Activated CD4-positive, alpha-beta T cell treated with anti-CD3 and anti-CD28 coated beads, Interleukin-2, Interleukin-4, amounts not matched to agents 100 ng/mL and 50 ng/mL, durations not matched to agents 16 hours and 8 hours (primary cell): Measurements from ENCODE around the gene BMP7.

Experiments used
- DNase-seq: peaks from one replicate; pipeline ENCODE4 v3.0.0-alpha.2; 2020; ENCODE audit warnings: low spot score

BMP7 gene

DNA sequence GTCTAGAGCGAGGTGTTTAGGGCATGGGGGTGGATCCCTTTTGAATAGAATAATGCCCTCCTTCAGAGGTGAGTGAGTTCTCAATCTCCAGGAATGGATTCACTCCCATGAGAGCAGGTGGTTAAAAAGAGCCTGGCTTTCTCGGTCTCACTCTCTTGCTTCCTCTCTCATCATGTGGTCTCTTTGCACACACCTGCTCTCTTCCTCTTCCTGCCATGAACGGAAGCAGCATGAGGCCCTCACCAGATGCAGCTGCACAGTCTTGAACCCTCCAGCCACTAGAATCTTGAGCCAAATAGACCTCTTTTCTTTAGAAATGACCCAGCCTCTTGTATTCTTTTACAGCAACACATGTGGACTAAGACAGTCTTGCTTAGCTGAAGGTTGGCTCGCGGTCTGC, 119.3 kb downstream of the BMP7 start:
- no peak for DNase-seq

DNA sequence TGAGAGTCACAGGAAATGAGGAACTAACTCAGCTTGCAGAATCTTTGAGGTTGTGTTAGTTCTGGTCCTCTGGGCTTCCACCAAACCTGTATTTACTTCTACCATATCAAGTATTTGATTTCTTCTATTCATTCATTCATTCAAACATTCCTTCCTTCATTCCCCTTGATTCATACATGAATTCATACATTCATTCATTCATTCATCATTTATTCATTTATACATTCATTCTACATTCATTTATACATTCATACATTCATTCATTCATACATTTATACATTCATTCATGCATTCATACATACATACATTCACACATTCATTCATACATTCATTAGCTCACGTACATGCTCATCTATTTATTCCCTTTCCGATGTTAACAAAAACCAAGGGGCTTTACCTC, 120.3 kb downstream of the BMP7 start:
- DNase-seq = no peak

DNA sequence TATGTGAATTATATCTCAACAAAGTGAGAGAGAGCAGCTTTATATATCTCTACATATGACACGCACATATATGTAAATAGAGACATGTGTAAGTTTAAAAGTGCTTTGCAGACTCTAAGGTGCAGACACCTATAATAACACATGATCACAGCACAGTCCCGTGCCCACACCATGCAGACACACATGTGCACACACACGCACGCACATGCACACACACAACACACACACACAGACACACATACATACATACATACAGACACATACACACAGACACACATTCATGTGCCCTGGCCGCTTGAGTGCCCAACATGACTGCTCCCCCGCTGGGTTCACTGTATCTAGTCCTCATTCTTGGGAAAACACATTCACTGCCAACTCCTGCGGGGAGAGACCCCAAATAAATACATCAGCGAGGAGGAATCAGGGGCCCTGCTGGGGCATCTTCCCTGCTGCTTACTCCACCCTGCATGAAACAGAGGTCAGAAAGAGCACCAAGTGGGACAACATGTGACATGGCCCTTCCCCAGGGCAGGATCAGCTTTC, 121.3 kb downstream of the BMP7 start:
- DNase-seq = no peak

DNA sequence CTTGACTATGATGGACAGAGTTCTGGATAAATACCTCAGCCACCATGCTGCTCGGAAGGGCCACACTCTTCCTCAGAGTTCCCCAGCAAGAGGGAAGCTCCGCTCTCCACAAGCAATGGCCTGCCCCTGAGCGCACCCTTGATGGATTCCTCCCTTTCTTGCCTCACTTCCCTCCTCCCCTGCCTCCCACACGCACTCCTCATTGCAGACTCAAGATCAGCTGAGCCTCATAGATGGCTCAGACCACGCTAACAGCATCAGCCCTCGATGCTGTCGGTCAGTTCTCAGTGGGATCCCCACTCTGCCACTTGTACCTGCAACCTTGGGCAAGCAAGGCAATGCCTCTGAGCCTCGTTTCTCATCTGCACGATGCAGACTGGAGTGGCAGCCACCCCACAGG, 123.3 kb downstream of the BMP7 start:
- DNase-seq = no peak

DNA sequence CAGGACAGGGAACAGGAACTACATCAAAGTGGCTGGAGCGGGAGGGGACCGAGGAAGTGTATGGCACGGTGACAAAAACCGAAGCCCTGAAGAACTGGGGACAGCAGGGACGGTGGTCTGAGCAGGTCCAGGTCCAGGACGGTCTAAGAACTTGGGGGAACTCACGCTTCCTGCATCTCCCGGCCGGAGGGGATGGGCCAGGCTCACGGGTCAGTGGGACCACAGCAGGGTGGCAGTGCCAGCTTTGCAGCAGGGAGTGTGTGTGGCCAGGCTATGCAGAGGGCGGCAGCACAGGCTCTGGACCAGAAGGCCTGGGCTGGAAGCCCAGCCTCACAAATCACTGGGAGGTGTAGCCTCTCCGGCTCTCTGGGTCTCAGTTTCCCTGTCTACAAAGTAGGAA, 123.8 kb downstream of the BMP7 start:
- no peak for DNase-seq

DNA sequence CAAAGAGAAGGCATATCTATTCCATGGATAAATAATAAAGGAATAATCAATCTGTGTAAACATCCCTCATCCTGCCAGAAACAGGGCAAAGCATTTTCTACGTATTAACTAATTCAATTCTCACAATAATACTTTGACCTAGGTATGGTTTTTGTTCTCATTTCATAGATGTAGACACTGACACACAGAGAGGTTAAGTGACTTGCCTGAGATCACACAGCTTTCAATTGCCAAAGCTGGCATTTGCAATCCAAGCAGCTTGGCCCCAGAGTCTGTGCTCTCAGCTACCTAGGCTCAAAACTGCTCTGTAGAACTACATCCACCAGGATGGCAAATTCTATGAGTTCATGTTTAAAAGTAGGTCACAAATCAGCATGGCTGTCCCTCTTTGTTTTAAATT, 124.9 kb downstream of the BMP7 start:
- no peak for DNase-seq

DNA sequence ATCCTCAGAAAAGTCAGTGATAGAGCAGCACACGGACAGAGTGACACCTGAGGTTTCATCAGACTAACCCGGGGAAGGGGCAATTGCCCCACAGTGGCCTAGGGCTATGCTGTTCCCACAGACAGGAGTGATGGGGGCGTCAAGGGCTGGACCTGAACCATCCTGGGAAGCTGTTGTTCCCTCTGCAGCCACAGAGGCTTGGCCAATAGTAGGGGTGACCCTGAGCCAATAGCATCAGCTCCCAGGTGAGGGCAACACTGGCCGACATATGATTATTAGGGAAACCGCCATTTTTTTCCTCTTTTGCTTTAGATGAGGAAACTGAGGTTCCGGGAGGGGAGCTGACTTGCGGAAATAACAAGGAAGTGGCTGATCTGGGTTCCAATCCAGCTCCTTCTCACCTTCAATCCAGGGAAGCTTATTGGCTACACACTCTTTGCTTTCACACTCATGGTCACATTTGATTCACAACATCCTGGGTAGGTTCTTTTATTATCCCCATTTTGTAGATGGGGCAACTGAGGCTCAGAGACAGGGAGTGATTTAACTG, 126.0 kb downstream of the BMP7 start:
- no peak for DNase-seq

DNA sequence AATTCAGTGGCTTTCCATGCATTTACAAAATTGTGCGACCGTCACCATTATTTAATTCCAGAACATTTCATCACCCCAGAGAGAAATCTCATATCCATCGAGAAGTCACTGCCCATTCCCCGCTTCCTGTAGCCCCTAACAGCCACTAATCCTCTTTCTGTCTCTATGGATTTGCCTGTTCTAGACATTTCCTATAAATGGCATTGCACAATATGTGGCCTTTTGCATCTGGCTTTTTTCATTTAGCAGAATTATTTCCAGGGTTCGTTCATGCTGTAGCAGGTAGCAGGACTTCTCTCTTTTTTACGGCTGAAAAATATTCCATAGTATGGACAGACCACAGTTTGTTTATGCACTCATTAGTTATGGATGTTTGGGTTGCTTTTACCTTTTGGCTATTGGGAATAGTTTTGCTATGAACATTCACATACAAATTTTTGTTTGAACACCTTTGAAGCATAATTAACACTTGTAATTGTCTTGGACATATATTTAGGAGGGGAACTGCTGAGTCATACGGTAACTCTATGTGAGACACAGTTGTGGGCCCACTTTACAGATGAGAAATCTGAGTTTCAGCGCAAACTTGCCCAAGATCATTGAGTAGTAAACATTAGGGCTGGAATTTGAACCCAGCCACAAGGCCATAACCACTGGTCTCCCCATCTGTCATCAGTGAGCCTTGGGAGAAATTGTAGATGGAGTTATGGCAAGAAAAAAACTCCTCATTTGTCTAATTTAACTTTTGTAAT, 126.9 kb downstream of the BMP7 start:
- no peak for DNase-seq

DNA sequence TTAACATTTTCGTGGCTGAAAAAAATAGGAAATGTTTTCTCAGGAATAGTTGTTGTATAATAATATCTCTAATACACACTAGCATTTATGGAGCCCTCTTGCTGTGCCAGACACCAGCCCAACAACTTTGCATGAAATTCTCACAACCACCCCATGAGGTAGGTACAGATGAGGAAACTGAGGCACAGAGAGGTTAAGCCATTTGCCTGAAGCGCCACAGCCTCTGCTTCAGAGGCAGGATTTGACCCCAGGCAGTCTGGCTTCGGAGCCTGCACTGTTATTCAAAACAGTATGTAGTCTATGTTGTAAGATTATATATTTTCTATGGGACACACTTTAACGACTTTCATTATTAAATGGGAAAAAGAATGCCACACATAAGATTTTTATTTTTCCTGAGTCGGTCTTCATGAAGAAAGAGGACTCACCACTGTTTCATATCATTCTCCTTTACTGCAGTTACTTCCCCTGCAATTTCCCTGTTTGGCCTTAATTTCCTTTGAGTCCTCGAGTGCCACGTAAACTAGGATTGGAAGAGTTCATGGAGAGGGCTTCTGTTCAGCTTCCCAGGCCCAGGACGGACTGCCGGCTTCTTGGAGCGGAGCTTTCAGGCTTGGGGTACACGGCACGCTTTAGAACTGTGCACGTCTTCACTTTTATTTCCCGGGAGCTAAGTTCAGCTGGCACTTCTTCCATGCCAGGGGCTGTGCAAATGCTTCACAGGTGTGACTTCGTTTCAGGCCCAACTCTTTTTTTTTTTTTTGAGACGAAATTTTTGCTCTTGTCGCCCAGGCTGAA, 128.0 kb downstream of the BMP7 start:
- DNase-seq = no peak

DNA sequence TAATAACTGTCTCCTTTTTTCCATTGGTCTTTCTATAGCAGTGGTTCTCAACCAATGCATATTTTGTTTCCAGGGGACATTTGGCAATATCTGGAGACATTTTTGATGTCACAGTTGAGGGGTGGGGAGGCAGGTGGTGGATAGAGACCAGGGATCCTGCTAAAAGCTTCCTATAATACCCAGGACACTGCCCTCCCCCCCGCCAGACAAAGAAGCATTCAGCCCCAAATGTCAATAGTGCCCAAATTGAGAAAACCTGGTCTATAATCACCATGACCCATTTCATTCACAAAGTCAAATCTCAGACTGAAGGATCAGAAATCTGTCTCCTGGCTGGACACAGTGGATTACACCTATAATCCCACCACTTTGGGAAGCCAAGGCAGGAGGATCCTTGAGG, 128.8 kb downstream of the BMP7 start:
- no peak for DNase-seq

DNA sequence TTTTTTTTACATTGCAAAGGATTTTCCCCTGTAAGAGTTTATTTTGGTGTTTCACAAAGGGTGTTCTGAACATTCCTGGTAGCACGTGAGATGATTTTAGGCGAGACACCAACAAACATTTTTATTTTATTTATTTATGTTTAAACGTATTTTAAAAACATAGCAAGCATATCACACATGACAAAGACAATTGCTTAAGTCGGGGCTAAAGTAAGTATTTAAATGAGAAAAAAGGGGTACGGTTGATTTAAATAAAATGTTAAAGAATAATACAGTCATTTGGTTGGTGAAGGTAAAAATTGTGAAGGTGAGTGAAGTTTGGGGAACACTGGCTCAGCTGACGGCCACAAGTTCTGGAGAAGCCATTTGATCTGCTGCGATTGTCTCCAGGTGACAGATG, 129.7 kb downstream of the BMP7 start:
- no peak for DNase-seq

DNA sequence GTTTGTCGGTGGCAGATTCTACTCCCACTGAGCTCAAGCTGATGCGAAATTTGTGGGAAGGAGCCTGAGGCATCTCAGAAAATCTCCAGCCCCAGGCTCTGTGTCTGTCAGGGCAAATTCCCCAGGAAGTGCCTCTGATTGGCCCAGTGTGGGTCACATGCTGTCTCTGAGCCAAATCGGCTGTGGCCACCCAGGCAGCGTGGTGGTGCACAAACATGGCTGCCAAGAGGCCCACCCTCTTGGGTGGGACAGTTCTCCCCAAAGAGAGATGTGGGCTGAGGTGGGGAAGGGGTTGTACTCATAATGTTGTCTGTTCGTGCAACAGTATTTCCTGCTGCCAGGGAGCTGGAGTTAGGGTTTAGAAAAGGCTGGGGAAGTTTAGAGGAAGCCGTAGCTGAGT, 130.6 kb downstream of the BMP7 start:
- no peak for DNase-seq

DNA sequence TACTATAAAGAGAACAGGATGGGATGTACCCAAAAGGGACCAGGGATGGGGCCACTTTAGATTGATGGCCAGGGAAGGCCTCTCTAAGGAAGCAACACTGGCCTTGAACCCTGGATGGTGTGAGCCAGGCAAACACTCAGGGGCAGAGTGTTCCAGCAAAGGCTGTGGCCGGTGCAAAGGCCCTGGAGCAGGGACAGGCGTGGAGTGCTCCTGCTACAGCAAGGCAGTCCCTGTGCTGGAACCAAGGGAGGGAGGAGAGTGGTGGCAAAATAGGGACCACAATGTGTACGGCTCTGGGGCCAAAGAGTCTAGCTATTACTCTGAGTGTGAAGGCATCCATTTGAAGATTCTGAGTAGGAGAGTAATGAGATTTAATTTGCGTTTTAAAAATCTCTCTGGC, 131.6 kb downstream of the BMP7 start:
- no peak for DNase-seq

DNA sequence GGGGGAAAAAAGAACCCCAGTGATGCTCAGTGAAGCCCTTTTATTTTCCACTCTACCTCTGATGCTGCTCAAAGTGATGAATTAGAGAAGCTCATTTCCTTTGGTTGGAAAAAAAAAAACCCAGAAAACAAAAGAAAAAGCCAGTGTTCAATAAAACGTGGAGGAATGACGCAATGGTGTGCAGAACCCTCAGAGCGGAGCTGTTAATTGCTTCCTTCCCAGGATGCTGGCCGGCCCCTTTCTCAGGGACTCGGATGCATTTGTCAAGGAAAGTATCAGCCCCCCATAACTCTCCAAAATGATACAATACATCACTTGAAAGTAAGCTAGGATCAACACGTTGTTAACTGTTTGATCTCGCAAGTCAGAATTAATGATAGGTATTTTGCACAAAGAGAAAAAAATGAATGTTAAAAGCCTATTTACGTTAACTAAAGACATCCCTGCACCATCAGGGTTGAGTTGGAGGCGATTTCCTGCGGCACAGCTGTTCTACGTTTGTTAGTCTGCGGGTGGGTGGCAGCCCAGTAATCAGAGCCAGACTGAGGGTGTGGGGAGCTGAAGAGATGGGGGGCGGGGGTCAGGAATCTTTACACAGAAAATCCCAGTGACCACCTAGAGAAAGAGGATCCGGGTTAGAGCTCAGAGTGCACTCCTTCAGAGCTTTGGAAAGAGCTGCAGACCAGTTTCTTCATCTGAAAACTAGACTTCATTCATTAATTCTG, 132.4 kb downstream of the BMP7 start:
- no peak for DNase-seq

DNA sequence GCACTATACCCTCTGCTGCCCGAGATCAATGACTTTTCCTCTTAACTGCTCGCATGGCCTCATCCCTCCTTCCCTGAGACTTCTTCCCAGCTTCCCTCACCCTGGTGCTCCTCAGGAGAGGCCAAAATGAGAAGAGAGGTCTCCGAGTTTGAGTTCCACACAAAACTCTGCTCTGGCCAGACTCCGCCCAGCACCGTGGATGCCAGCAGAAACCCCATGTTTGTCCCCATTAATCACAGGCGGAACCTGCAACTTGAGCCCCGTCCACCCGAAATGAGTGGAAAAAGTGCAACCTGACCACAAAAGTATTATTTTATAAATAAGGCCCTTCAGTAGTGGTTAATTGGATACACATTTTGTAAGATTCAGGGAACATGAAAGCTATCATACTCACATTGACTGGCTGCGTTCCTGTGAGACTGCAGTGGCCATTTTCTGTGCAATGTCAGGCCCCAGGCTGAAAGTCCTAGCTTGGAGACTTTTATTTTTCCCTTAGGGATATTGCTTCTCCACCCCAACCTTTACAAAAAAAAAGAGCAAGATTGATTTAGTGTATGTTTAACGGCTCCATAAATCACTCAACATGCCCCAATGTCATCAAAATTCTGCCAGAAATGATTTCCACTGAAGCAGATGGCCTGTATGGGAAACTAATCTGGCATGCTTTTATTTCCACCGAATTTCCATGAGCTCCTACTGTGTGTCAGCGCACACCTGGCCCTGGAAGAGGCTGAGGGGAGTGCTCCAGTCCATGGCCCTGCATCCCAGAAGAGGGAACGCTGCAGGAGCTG, 134.6 kb downstream of the BMP7 start:
- no peak for DNase-seq

DNA sequence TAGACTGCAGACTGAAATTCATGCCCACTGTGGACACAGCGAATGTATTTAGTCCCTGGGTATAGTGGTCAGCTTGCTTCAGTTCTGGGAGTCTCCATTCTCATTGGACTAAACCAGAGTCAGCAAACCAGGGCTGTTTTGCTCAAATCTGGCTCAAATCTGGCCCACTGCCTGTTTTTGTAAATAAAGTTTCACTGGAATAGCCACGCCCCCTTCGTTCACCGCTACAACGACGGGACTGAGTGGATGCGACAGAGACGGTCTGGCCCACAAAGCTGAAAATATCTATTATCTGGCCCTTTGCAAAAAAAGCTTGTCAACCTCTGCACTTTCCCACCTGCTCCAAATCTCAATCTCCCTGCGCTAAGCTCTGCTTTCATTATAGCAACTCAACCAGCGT, 135.4 kb downstream of the BMP7 start:
- DNase-seq = no peak

DNA sequence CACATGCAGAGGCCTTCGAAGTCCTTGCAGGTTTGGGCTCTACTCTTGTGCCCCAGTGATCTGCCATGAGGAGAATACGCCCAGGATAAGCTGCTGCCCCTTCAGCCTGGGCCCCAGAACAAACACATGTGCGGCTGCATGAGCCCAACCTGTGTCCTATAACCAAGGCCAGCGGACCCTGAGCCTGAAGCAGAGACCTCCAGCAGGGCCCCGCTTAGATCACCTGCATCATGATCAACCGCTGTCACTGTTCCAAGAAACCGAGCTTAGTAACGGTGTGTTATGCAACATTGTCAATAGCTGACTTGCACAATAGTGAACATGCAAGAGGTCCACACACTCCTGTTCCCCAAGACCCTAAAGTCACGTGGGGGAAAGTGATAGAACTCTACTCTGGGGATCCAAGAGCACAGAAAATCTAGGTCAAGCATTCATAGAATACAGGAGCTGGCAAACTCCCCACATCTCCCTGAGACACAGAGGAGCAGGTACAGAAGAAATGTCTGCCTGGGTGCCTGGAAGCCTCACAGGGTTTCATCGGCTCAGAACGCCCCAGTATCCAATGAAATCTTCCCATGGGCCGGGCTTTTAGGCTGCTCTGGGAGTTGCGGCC, 136.2 kb downstream of the BMP7 start:
- no peak for DNase-seq

DNA sequence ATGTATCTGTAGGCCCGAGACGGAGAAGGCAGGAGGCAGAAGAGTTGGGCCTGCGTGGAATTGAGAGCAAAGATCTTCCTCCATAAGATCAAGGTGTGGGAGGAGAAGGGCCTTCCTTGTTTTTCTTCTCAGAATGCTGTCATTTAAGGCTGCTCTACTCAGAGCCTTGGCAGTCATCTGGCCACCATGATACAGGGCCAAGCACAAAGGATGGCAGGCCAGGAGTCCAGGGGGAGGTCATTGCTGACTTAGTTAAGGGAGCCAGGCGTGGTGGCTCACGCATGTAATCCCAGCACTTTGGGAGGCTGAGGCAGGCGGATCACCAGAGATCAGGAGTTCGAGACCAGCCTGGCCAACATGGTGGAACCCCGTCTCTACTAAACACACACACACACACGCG, 137.1 kb downstream of the BMP7 start:
- no peak for DNase-seq

DNA sequence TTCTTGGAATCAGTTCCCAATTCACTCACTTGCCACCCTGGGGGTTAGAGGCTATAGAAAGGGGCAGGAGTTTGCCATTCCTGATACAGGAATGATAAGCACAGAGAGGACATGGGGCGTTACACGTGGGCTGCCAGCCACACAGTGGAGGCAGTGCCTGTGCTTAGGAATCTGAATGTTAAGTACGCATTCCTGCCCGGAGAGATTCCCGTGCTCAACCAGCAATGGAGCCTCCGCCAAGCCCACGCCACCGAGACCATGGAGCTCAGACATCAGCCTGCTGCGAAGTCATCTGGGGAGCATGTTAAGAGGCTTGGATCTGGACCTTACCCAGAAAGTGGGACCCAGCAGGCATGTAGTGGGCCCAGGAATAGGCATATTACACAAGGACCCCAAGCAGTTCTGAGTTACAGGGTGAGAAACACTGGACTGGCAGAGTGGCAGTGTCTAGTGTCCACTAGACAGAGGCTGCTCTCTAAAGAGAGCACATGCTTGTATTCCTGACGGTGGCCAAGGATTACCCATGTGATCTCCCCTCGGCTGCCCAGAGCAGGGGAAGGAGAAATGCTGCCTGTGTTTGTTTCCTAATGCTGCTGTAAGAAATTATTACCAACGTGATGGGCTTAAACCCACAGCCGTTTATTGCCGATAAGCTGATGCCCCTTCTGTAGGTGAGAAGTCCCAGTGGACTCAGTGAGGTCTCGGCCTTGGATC, 138.2 kb downstream of the BMP7 start:
- DNase-seq = no peak

DNA sequence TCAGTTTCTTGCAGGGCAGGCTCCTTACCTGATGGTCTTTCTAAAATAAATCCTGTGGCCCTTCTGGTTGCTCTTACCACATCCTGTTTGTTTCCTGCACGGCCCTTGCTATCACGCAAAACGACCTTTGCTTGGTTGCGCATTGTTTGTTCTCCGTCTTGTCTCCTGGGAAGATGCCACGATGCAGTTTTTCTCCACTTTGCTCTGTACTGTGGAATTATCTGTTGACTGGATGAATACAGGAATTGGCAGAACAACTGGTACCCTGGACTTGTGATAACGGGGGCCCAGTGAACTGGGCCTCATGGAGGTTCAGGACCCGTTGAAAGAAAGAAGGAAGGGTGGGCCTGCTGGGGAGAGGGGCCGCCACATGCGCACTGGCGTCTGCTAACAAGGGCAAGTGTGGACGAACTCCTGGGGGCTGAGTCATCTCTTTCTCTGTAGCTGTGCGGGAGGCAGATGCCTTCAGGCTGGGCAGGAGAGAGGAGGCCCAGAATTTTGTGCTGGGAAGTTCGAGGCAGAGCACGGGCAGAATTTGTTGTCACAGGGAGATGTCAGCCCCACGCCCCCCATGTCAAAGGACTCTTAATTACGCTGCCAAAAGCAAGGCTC, 139.9 kb downstream of the BMP7 start:
- no peak for DNase-seq
